Retinal pigment epithelial cell (primary cell): ENCODE measurements around the gene PPHLN1.

ENCODE experiments used
- DNase-seq: peaks from one replicate; pipeline ENCODE4 v3.0.0-alpha.2; 2010; ENCODE audit warnings: low read depth
- H3K4me3 ChIP-seq: 2 replicates; pipeline ENCODE4 v1.5.1; 2011; ENCODE audit warnings: mild to moderate bottlenecking, low read length, control low read depth, moderate library complexity
- CTCF ChIP-seq: conservative IDR thresholded peaks from 2 replicates; pipeline ENCODE4 v1.5.1; 2011; ENCODE audit warnings: low read depth, low read length, control low read depth, inconsistent platforms

PPHLN1 gene

GRCh38 chr12:42472376-42472775, 146.4 kb downstream of the PPHLN1 start:
- no peak for DNase-seq
- H3K4me3 ChIP-seq = no peak overlapping the region
- TF ChIP-seq CTCF = no peak

DNA sequence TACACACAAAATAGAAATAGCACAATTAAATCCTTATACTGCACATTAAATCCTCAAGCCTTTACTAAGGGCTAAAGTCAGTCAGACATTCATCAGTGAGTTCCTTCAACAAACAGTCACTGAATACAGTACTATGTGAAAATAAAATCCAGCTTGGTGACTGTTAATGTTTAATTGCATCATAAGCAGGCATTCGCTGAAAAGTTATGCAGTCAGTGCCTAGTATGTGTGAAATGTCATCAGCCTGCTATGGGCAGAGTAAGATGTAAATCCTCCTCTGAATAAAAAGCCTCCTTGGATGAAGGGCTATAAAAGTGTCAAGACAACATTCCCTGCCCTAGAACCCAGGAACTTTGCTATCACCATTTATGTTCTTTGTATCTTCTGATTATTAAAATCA, 147.2 kb downstream of the PPHLN1 start:
- no peak for TF ChIP-seq CTCF
- no peak overlapping the region for H3K4me3 ChIP-seq
- no peak for DNase-seq

GRCh38 chr12:42473561-42473960, 147.6 kb downstream of the PPHLN1 start:
- no peak for DNase-seq
- no peak for TF ChIP-seq CTCF
- no peak overlapping the region for H3K4me3 ChIP-seq

DNA sequence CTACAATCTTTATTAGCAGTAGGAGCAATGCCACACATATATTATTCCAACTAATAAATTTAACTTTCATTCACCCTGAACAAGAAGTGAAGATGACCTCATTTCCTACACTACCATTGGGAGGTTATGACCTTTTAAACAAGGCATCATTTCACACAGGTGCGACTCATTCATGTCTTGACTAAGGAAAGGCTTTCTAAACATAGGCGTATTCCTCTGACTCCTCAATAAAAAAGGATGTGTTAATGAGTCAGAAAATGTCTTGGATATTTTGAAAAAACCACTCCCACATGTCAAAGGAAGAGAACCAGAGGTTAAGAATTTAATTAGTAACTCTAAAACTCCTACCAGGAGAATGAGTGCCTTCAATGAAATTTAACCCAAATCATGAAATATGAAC, 148.4 kb downstream of the PPHLN1 start:
- DNase-seq = no peak

DNA sequence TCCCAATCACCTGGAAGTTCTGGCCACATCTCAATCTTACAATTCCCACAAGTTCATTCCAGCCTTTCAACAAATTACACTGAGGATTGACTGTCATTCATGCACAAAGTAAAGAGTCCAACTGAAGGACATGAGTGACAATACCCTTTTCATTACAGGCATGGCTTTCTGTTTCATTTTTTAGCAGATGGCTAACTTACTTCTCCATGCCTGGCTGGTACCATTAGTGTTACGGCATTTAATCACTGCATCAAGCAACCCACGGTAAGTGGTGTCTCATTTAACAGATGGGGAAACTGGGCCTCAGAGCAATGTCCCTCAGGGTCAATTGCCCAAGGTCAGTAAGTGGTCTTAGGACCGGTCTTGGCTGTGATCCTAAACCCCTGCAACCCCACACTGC, 149.1 kb downstream of the PPHLN1 start:
- H3K4me3 ChIP-seq = no peak overlapping the region
- no peak for DNase-seq

More for the DNA sequence above, 148.4 kb downstream of the PPHLN1 start:
- no peak overlapping the region for H3K4me3 ChIP-seq
- no peak for TF ChIP-seq CTCF

GRCh38 chr12:42477941-42478340, 152.0 kb downstream of the PPHLN1 start:
- no peak for DNase-seq
- TF ChIP-seq CTCF = no peak
- no peak overlapping the region for H3K4me3 ChIP-seq

More for the DNA sequence above, 149.1 kb downstream of the PPHLN1 start:
- TF ChIP-seq CTCF = no peak

- no peak for DNase-seq
- H3K4me3 ChIP-seq = no peak overlapping the region
- TF ChIP-seq CTCF = no peak
Observed at GRCh38 chr12:42481368-42481767, 155.4 kb downstream of the PPHLN1 start.
